HG03064 (cell line): ENCODE results near the gene DSCAM.
"Not testable (repeated sequence)": the region's sequence is repeated elsewhere in the genome, so short reads cannot be mapped to it uniquely, and the experiment has no call there.

Source experiments
- ATAC-seq: cut with Tn5 transposase; IDR thresholded peaks from one replicate; pipeline ENCODE4 v1.9.1; 2021; ENCODE audit warnings: low read depth; ENCODE audit not compliant: unreplicated experiment

DSCAM gene

GRCh38 chr21:40215941-40216340, 631.0 kb downstream of the DSCAM start:
- no peak for ATAC-seq

- ATAC-seq = no peak
These were observed 636.7 kb downstream of the DSCAM start for GRCh38 chr21:40210251-40210650.

- ATAC-seq = no peak
These were observed 638.0 kb downstream of the DSCAM start for GRCh38 chr21:40208948-40209345.

GRCh38 chr21:40208206-40208947, 638.6 kb downstream of the DSCAM start:
- ATAC-seq = no peak

GRCh38 chr21:40200946-40201345, 646.0 kb downstream of the DSCAM start:
- no peak for ATAC-seq

GRCh38 chr21:40200126-40200525, 646.8 kb downstream of the DSCAM start:
- no peak for ATAC-seq

- no peak for ATAC-seq
These were observed 652.6 kb downstream of the DSCAM start for GRCh38 chr21:40194185-40194980.

GRCh38 chr21:40191616-40192015, 655.3 kb downstream of the DSCAM start:
- no peak for ATAC-seq

- no peak for ATAC-seq
These were observed 655.8 kb downstream of the DSCAM start for GRCh38 chr21:40191196-40191595.

- no peak for ATAC-seq
These were observed 658.9 kb downstream of the DSCAM start for GRCh38 chr21:40187946-40188654.

- ATAC-seq = no peak
These were observed 659.7 kb downstream of the DSCAM start for GRCh38 chr21:40187244-40187643.

- no peak for ATAC-seq
These were observed 660.9 kb downstream of the DSCAM start for GRCh38 chr21:40186045-40186444.

- no peak for ATAC-seq
These were observed 661.8 kb downstream of the DSCAM start for GRCh38 chr21:40185208-40185607.

GRCh38 chr21:40182491-40182890, 664.5 kb downstream of the DSCAM start:
- not testable (repeated sequence) for ATAC-seq

GRCh38 chr21:40179166-40179565, 667.8 kb downstream of the DSCAM start:
- ATAC-seq = no peak

- no peak for ATAC-seq
These were observed 668.2 kb downstream of the DSCAM start for GRCh38 chr21:40178726-40179125.

- ATAC-seq = no peak
These were observed 669.0 kb downstream of the DSCAM start for GRCh38 chr21:40177979-40178378.

GRCh38 chr21:40176724-40177123, 670.2 kb downstream of the DSCAM start:
- ATAC-seq = no peak

GRCh38 chr21:40173816-40174215, 673.1 kb downstream of the DSCAM start:
- ATAC-seq = no peak

- no peak for ATAC-seq
These were observed 677.0 kb downstream of the DSCAM start for GRCh38 chr21:40169971-40170370.

- no peak for ATAC-seq
These were observed 680.6 kb downstream of the DSCAM start for GRCh38 chr21:40166291-40166843.
